SIG-M5 treated with dmso at 0.1 percent for 504 hours (cell line): ENCODE data around the gene SLC22A4.

ENCODE experiments used
- DNase-seq: peaks from one replicate; lab custom pipeline; 2025; ENCODE audit not compliant: unreplicated experiment; lab: John Stamatoyannopoulos, UW

The SLC22A4 gene

DNA sequence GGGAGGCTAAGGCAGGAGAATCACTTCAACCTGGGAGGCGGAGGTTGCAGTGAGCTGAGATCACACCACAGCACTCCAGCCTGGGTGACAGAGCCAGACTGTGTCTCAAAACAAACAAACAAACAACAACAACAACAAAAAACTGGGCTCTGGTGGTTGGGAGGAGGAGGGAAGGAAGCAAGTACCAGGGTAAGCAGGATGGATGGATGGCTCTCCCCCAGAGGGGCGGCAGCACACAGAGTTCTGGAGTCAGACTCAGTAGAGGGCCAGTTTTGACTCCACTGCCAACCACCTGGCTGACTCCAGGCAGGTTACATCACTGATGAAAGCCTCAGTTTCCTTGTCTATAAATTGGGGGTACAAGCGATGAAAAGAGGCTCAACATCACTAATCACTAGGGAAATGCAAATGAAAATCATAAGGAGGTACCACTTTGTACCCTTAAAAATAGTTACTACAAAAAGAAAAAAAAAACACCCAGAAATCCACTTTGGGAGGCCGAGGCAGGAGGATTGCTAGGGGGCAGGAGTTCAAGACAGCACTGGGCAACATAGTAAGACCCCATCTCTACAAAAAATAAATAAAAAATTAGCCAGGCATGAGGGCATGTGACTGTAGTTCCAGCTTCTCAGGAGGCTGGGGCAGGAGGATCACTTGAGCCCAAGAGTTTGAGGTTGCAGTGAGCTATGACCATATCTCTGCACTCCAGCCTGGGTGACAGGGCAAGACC, 3.2 kb downstream of the SLC22A4 start:
- DNase-seq, result no peak

DNA sequence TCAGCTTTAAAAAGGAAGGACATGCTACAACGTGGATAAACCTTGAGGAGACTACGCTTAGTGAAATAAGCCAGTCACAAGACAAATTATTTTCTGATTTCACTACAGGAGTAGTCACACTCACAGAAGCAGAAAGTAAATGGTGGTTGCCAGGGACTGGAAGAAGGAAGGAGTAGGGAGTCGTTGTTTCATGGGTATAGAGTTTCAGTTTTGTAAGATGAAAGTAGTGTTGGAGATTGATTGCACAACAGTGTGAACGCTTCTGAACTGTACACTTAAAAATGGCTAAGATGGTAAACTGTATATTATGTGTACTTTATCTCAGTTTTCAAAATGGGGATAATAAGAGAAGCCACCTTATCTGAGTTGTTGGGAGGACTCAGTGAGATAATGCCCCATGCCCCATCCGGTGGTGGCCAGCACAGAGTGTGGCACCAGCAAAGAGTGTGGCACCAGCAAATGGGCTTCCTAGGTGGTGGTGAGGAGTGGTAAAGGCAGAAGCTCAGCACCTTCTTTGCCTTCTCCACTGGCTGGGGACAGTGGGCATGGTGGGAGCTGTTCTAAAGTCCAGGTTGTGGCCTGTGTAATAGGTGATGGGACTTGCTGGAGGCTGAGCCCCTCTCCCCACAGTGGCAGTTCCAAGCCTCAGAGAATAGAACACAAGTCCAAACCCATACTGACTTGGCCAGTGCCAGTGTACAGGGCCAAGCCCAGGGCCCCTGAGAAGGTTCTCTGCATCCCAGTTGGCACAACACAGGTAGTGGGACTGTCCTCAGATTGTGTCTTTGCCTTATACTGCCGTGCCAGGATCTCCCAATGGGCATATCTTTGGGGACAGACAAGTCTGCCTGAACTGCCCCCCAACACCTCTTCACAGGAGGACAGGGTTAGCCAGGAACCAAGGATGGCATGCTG, 4.4 kb downstream of the SLC22A4 start:
- DNase-seq, result peak; percentile 90

DNA sequence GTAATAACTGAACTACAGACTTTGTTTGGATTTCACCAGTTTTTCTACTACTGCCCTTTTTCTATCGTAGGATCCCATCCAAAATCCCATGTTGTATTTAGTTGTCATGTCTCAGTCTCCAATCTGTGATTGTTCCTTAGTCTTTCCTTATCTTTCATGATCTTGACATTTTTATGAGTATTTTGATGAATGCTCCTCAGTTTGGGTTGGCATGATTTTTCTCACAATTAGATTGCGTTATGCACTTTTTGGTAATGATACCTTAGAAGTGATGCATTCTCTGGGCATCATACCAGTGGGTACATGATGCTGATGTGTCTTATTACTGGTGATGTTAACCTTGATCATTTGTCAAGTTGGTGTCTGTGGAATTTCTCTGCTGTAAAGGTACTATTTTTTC, 5.7 kb downstream of the SLC22A4 start:
- no peak for DNase-seq

DNA sequence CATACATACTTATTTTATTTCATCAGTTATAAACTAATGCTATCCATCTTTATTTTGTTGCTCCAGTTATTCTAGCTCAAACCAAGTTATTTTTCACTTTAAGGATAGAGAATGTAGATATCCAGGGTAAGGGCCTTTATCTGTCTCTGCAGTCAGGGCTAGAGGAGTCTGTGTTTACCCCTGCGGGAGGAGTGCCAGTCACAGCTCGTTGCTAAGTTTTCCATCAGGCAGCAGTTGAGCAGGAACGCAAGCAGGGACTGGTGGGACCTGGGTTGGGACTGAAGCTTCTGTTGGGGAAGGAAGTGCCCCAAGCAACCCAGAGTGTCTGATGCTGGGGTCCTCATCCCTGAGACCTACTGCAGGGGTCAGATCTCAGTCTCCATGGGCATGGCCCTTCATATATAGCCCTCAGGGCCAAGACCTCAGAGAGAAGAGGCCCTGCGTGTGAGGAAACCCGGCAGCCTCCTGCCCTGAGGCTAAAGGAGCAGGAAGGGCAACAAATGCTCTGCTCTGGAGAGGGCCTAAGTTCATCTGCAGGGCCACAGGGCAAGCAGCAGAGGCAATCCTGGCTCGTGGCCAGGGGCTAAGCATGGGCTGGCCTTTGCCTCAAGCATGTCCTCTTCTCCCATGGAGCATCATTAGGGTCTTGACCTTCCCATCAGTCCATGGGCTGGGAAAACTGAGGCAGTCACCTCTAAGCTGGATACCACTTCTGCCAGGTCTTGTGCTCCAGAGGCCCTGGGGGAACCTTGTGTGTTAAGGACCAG, 6.6 kb downstream of the SLC22A4 start:
- DNase-seq, result no peak

DNA sequence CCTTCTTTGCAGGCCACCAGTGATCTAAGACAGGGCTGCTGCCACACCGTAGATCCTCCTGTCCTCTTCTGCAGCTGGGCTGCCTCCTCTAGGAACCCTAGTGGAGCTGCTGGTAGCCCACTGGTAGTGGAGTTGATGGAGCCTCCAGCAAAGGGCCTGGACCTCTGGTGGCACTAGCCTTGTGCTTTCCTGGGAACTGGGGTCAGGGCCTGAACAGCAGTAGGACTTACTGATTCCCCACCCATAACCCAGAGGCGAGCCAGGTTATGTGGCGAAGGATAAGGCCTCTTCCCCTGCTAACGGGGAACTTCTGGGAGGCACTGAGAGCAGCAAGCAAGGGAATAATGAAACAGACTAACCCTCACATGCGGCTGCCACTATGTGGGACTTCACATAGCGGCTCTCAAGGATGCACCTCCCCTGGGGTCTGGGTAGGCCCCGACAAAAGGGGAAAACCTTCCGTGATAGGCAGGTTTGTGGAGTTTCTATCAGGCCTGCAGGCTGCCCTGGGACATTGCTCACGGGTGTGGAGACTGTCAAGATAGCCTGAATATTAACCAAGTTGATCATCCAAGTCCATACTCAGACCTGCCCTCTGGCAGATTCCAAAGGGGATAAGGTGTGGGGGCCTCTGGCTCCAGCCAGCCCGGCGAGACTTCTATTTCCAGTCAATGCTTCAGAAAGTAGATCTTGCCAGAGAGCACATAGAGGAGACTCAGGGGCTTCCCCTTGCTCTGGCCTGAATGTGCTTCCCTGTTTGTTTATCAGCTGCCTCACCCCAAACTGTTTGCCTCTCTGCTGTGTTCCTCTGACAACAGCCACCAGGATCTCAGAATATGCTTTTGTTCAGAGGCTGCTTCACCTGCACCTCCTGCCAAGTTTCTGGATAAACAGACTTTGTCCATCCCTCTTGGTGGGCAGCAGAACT, 7.4 kb downstream of the SLC22A4 start:
- no peak for DNase-seq

DNA sequence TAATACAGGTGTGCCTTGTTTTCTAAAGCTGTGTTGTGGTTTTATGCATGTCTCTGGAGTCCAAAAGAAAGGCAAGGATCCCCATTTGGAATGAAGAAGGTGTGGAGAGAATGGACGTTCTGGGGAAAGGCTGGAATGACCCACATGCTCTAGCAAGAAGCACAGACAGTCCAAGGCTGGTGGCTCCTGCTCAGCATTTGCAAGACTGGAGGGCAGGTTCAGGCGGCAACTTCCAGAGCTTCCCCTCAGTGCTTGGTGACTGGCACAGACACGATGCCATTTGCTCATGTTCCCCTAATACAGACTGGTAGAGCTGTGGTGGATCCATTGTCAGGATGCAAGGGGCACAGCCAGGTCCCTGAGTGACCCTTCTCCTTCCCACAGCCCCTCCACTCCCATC, 8.2 kb downstream of the SLC22A4 start:
- DNase-seq, result no peak

DNA sequence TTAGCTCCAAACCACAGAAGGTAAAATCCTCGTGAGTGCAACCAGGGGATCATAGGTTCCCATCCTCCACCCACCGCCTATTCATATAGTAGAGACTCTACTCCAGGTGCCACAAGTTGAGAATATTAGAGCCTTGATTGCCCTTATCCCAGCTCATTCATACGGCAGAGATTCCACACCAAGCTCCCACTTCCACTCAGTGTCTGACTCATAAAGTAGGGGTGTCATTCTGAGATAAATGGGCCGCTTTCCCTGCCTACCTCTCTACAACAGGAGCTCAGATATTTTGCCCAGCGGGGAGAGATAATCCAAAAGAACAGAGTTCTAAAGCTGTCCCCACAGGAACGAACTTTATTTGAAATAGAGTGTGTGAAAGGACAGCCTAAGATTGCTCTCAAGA, 9.4 kb downstream of the SLC22A4 start:
- DNase-seq, result no peak

DNA sequence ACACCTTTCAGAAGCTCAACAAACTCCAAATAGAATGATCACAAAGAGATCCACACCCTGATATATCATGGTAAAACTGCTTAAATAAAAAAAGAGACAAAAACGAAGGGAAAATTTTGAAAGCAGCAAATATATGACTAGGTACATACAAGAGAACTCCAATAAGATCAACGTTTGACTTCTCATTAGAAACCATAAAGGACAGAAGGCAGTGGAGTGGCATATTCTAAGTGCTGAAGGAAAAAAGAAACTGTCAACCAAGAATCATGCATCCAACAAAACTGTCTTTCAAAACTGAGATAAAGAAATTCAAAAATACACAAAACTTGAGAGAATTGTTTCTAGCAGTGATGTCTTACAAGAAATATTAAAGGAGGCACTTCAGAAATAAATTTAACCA, 11.2 kb downstream of the SLC22A4 start:
- DNase-seq, result no peak

DNA sequence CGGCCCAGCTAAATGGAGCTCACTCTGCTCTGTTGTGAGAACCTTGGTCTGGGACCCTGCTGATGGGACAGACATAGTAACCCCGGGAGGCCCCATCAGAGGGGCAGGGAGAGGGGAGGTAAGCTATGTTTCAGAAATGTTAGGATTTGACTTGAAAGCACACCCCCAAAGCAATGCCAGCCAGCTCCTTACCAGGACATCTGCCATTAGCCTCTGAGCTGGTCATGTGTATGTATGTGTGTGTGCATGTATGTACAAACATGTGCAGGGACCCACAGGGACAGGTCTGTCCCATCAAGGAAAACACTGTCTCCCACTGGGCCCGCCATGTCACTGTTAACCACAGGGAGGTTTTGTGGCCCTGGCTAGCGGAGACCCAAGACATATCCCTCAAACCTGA, 14.5 kb downstream of the SLC22A4 start:
- no peak for DNase-seq

DNA sequence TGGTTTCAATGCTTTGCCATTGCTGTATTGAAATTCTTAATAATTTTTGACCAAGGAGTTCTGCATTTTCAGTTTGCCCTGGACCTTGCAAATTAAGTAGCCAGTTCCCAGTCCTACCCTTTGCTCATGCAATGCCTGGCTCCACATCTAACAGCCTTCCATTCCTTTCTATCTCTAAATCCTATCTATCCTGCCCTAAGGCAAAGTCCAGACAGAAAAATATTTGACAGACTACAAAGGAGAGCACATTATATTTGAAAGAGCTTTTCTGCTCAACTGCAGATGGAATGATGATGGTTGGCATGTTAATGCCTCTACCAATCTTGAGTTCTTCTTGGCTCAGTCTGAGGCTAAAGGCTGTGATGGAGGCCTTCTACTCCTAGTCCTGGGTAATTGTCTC, 15.5 kb downstream of the SLC22A4 start:
- DNase-seq, result no peak

DNA sequence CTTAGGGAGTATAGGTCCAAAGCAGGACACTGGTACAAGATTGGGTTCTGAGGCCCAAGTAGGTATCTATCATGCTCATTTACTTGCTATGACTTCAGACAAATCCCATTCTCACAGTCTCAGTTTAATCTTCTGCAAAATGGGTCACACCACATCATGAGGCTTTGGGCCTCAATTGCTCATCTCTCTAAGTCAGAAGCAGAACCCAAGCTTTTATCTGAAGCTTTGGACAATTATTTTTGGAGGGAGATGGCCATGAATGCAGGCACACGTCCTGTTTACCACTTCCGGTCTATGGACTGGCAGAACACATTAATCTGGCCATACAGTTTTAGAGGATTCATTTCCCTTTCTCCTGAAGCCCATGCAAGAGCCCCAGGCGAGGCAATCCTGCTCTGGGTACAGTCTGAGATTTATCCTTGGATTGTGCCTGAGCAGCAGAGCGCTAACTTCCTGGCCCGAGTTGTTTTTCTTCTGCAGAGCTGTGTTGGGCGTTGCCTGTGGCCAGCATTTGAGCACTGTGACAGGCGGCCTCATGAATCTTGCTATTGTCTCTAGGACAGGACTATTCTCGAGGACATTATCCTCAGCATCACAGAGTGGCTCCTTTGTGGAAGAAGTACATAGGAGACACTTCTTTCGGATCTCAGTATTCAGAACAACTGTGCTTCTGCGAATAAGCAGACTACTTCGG, 16.1 kb downstream of the SLC22A4 start:
- DNase-seq, result no peak

DNA sequence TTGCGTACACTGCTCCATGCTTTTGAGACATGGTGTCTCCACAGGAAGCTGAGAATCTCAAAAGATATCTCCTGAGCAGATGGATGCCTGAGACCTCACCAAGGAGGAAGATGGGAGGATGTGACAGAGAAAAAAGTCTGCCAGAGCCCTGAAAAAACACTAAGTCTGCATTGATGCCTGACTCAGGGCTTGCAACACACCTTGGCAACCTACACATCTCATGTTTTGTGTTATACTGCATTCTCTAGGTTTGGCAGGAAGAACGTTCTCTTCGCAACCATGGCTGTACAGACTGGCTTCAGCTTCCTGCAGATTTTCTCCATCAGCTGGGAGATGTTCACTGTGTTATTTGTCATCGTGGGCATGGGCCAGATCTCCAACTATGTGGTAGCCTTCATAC, 19.2 kb downstream of the SLC22A4 start:
- DNase-seq, result no peak

DNA sequence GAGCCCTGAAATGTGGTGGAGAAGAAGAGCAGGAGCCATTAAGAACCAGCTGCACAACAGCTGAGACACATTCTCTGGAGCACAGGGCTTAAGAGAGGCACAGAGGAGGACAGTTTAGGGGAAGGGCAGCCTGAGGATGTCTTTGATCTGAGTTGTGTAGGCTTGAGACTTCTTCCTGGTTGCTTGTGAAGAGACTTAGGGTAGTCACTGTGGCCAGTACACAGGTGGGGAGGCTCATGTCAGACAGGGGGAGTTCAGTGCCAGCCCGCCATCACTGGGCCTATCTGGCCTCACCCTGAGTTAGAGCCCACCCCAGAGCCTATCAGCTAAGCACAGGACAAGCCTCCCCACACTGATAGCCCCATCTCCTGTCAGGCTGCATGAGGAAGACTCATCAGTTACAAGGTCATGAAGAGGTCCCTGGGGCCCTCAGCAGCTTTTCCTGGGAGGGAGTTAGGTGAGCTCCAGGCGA, 19.8 kb downstream of the SLC22A4 start:
- no peak for DNase-seq

DNA sequence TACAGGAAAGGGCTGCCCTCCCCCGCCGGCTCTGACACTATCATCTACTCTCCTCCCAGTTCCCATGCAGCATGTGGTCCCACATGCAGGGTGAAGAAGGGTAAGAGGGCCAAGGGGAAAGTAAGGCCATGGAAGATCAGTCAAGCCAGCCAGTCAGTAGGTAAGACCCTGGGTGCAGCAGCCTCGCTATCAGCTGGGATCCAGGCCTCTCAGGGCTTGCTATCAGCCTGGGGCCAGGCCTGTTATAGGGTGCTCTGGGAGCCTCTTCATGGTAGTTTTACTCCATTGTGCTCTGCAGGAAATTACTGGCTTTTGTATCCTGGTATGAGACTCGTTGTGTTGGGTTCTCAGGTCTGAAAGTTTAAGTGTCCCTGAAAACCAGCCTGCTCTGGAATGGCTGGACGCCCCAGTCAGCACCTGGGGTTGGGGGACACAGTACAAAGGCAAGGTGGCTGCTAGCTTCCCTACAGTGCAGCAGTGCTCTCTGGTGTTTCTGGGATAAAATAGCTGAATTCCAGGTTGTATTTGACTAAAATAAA, 21.4 kb downstream of the SLC22A4 start:
- no peak for DNase-seq

DNA sequence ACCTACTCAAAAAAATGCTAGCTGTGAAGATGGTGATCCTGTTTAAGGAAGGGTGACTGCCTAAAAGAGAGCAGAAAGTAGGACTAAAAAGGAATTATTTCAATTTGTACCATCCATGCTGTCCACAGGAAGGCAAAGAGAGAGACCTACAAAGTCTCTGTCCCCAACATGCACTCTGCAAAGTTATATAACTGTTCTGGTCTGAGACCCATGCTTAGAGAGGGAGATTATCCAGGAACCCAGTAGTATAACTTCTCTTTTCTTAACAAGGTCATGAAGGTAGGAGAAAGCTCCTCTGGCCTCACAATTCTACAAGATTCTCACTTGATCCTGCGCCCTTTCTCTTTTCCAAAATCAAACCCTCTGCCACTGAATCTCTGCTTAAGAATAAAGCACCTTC, 25.8 kb downstream of the SLC22A4 start:
- no peak for DNase-seq

DNA sequence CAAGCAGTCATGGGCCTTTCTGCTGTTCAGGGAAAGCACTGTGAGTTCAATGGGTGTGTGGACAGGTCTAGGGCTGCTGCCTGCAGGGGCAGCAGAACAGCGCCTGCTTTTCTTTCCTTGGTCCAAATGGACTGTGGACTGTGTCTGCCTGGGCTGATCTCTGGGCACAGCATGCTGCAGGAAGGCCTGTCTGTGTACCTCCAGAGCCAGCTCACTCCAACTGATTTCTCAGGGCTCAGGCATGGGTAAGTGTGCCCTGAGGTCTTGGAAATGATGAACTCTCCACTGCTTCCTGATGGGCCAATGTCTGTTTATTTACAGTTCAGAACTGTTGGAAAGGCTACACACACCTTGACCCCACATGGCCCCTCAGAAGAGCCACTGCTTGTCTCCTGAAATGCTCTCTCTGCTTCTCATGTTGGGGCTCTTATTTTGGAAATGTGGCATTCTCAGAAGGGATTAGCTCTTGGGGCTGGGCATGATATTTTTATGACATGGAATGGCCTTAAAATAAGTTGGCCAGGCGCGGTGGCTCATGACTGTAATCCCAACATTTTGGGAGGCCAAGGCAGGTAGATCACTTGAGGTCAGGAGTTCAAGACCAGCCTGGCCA, 27.0 kb downstream of the SLC22A4 start:
- no peak for DNase-seq

DNA sequence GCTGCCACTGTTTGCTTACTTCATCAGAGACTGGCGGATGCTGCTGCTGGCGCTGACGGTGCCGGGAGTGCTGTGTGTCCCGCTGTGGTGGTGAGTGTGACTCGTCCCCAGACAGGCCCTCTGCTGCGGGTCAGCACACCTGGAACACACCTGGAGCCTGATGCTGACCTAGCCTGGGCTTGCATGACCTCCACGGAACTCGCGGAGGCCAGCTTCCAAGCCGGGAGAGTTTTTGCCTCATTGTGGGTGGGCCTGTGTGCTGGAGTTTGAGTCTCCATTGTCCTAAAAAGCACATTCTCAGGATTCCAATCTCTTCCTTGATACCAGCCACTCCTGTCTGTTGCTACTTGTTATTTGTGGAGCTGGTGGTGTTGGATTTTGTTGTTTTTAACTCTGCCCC, 28.1 kb downstream of the SLC22A4 start:
- no peak for DNase-seq

DNA sequence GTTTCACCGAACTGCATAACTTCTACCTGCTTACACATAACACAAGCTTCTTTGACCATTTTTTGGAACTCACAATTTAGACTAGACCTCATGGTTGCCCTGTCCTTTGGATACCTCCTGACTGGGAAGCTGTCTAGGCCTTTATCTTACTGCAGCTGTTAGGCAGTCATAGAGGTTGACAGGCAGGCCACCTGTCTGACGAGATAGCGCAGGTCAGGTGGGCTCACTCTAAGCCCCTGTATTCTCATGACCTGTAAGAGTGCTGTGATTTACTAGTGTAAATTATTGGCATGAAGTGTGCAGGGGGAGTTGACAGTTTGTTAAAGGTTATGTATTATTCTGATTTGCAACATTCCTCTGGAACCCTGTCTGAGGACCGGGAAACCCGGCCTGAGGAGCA, 29.0 kb downstream of the SLC22A4 start:
- no peak for DNase-seq

DNA sequence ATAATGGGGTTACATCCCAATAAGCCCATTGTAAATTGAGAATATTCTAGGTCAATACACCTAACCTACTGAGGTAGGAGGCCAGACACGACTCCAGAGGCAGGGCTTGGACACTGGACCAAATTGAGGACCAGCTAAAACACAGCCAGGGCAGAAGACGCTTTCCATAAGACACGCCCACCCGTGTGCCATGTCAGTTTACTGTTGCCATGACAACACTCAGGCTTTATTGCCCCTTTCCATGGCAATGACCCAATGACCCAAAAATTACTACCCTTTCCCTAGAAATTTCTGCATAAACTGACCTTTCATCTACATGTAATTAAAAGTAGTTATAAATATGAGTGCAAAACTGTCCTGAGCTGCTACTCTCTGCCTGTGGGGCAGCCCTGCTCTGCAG, 31.5 kb downstream of the SLC22A4 start:
- DNase-seq, result no peak
